ENCODE measurements around the gene ARHGAP28. TPM values are rescaled to one million over a fixed set of nuclear protein-coding genes. Genes with fewer than 3 reads are reported as not detected.

ARHGAP28 gene
- total and polyA plus RNA-seq, 10 of the 15 experiments (the other 5 are each of a cell fraction or from before 2014, with no cell fraction given): not detected

DNA sequence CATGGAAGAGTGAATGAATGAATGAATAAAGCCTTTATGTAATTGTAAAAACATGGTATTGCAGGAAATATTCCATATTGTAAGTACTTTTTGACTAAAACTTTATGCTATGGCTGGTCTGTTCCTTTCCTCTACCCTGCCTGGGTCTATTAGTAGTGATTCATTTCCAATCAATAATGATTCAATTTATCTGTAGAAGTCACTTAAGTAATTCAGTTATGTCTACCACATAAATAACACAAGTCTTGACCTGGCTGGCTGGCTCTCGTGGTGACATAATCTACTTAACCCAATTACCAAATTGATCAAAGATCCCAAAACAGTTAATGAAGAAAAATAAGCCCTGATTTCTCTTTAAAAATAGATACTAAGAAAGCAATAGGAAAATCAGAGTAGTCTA lies 7.8 kb upstream of the ARHGAP28 start (continued):
- TF ChIP-seq, protein P1, sequence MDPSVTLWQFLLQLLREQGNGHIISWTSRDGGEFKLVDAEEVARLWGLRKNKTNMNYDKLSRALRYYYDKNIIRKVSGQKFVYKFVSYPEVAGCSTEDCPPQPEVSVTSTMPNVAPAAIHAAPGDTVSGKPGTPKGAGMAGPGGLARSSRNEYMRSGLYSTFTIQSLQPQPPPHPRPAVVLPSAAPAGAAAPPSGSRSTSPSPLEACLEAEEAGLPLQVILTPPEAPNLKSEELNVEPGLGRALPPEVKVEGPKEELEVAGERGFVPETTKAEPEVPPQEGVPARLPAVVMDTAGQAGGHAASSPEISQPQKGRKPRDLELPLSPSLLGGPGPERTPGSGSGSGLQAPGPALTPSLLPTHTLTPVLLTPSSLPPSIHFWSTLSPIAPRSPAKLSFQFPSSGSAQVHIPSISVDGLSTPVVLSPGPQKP (IDR thresholded peaks at IDR 0.05; ENCODE audit: low read depth, low read length): no peak

DNA sequence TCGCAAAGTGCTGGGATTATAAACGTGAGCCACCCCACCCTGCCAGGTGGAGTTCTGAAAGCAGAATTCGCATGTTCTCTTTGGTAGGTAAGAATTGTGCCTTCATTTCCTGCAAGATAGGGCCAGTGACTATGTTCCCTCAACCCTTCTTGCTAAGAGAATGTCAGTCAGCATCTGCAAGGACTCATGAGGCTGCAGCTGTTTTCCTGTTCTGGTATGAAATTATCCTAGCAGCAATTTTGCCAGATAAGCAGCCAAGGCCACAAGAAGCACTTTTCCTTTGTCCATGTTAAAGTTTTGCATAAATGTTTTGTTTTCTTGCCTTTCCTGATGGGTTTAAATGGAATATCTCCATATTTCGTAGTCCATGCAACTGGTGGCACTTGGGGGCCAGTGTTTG lies 6.8 kb upstream of the ARHGAP28 start:
- Histone ChIP-seq H4K20me1 (ENCODE audit: control insufficient read depth, insufficient read depth) (no peaks in the 10 kb centered on the region), H3K9ac (ENCODE audit: control insufficient read depth, insufficient read depth, low read length) (no peak overlapping the region), H3K79me2 (ENCODE audit: control insufficient read depth, insufficient read depth, low read length) (no peaks in the 10 kb centered on the region), H3K27me3 (replicated peaks in 1 of 2; ENCODE audit: control insufficient read depth in 2 of 2, insufficient read depth in 2 of 2, low read length in 1 of 2) (no peaks in the 10 kb centered on the region), H3K4me2 (ENCODE audit: control insufficient read depth, insufficient read depth) (no peak overlapping the region), H3K4me1 (ENCODE audit: control insufficient read depth, insufficient read depth, low read length) (no peaks in the 10 kb centered on the region), H3K4me3 (no peak overlapping the region), H3K36me3 (ENCODE audit: control insufficient read depth in 2 of 2, insufficient read depth in 2 of 2, low read length in 1 of 2) (no peaks in the 10 kb centered on the region), H2AFZ (ENCODE audit: control insufficient read depth, low read depth, low read length) (no peak overlapping the region), H3K9me3 (replicated peaks; ENCODE audit: control insufficient read depth, insufficient read depth, low read length) (no peaks in the 10 kb centered on the region), H3K27ac (ENCODE audit: control insufficient read depth, insufficient read depth) (no peak overlapping the region)
- TF ChIP-seq RUNX3 (IDR thresholded peaks at IDR 0.05; ENCODE audit: low read length): no peak
- TF ChIP-seq, protein P2, sequence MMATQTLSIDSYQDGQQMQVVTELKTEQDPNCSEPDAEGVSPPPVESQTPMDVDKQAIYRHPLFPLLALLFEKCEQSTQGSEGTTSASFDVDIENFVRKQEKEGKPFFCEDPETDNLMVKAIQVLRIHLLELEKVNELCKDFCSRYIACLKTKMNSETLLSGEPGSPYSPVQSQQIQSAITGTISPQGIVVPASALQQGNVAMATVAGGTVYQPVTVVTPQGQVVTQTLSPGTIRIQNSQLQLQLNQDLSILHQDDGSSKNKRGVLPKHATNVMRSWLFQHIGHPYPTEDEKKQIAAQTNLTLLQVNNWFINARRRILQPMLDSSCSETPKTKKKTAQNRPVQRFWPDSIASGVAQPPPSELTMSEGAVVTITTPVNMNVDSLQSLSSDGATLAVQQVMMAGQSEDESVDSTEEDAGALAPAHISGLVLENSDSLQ (IDR thresholded peaks at IDR 0.05): no peak
- no peak for TF ChIP-seq PML (IDR thresholded peaks at IDR 0.05; ENCODE audit: low read length)
- TF ChIP-seq, protein P3, sequence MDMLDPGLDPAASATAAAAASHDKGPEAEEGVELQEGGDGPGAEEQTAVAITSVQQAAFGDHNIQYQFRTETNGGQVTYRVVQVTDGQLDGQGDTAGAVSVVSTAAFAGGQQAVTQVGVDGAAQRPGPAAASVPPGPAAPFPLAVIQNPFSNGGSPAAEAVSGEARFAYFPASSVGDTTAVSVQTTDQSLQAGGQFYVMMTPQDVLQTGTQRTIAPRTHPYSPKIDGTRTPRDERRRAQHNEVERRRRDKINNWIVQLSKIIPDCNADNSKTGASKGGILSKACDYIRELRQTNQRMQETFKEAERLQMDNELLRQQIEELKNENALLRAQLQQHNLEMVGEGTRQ (IDR thresholded peaks at IDR 0.05; ENCODE audit: borderline replicate concordance, low read depth, low read length): no peak
- TF ChIP-seq RB1 (IDR thresholded peaks at IDR 0.05; ENCODE audit: borderline replicate concordance): no peak
- no peak for TF ChIP-seq CREM (IDR thresholded peaks at IDR 0.05; ENCODE audit: low read depth)
- TF ChIP-seq DPF2 (IDR thresholded peaks at IDR 0.05): no peak
- no peak for TF ChIP-seq ZNF207 (IDR thresholded peaks at IDR 0.05; ENCODE audit: borderline replicate concordance)
- no peak for TF ChIP-seq RBBP5 (conservative IDR thresholded peaks at IDR 0.05)
- TF ChIP-seq ZZZ3 (IDR thresholded peaks at IDR 0.05; ENCODE audit: control insufficient read depth, insufficient read length, low read depth): no peak
- TF ChIP-seq STAT1 (conservative IDR thresholded peaks at IDR 0.05): no peak
- TF ChIP-seq SMC3 (IDR thresholded peaks at IDR 0.05; ENCODE audit: borderline replicate concordance, low read length): no peak
- no peak for TF ChIP-seq POLR2AphosphoS2 (IDR thresholded peaks at IDR 0.05; ENCODE audit: low read depth, low read length)
- ATAC-seq (no peak), FAIRE-seq (no peak), DNase-seq (ENCODE audit: low read depth, low spot score) (no peak)
- no TSS peak for BruUV-seq (replicated peaks)
- ChIA-PET CTCF (no interaction called here), POLR2A (no interaction called here), SMC1A (ENCODE audit: uncharacterized antibody, unreplicated experiment) (no interaction called here), RAD21 (ENCODE audit: unreplicated experiment) (no interaction called here)
- in situ Hi-C loops (cut with MboI) (no loop called here), intact Hi-C loops (cut with micrococcal nuclease; ENCODE audit: unreplicated experiment) (no loop called here)
- 39% methylated on average over 4 of the region's 4 CpGs for WGBS (ENCODE audit: insufficient coverage, insufficient replicate concordance, low lambda C conversion rate, missing lambda C conversion rate)
